ENCODE data around the gene SCAMP1.
"Not testable (repeated sequence)": the region's sequence is repeated elsewhere in the genome, so short reads cannot be mapped to it uniquely, and the experiment has no call there.

SCAMP1 gene

GRCh38 chr5:78360924-78361630 is 660 bp downstream of the SCAMP1 start:
- peak; percentile 36 for DNase-seq (ENCODE audit: low read depth)

GRCh38 chr5:78361631-78361993 is 1.2 kb downstream of the SCAMP1 start:
- no peak for DNase-seq (ENCODE audit: low read depth)

- DNase-seq (ENCODE audit: low read depth): no peak
Measured at GRCh38 chr5:78362220-78362619, 1.8 kb downstream of the SCAMP1 start.

- DNase-seq (ENCODE audit: low read depth): no peak
Measured at GRCh38 chr5:78364005-78364404, 3.6 kb downstream of the SCAMP1 start.

GRCh38 chr5:78367318-78367991 is 7.0 kb downstream of the SCAMP1 start:
- no peak for DNase-seq (ENCODE audit: low read depth)

- no peak for DNase-seq (ENCODE audit: low read depth)
Measured at GRCh38 chr5:78369680-78370079, 9.3 kb downstream of the SCAMP1 start.

- DNase-seq (ENCODE audit: low read depth): no peak
Measured at GRCh38 chr5:78373231-78373630, 12.8 kb downstream of the SCAMP1 start.

- DNase-seq (ENCODE audit: low read depth): no peak
Measured at GRCh38 chr5:78376315-78376714, 15.9 kb downstream of the SCAMP1 start.

GRCh38 chr5:78377056-78377717 is 16.8 kb downstream of the SCAMP1 start:
- DNase-seq (ENCODE audit: low read depth): no peak

- no peak for DNase-seq (ENCODE audit: low read depth)
Measured at GRCh38 chr5:78377718-78378105, 17.3 kb downstream of the SCAMP1 start.

- DNase-seq (ENCODE audit: low read depth): no peak
Measured at GRCh38 chr5:78387468-78388153, 27.2 kb downstream of the SCAMP1 start.

- DNase-seq (ENCODE audit: low read depth): not testable (repeated sequence)
Measured at GRCh38 chr5:78391357-78391756, 30.9 kb downstream of the SCAMP1 start.

- DNase-seq (ENCODE audit: low read depth): no peak
Measured at GRCh38 chr5:78397831-78398230, 37.4 kb downstream of the SCAMP1 start.

- DNase-seq (ENCODE audit: low read depth): no peak
Measured at GRCh38 chr5:78399116-78399515, 38.7 kb downstream of the SCAMP1 start.

- no peak for DNase-seq (ENCODE audit: low read depth)
Measured at GRCh38 chr5:78404682-78405293, 44.4 kb downstream of the SCAMP1 start.

- DNase-seq (ENCODE audit: low read depth): peak; percentile 44
Measured at GRCh38 chr5:78405829-78406750, 45.7 kb downstream of the SCAMP1 start.

GRCh38 chr5:78407458-78407857 is 47.0 kb downstream of the SCAMP1 start:
- DNase-seq (ENCODE audit: low read depth): no peak

GRCh38 chr5:78411586-78411985 is 51.2 kb downstream of the SCAMP1 start:
- DNase-seq (ENCODE audit: low read depth): no peak

GRCh38 chr5:78416677-78417425 is 56.4 kb downstream of the SCAMP1 start:
- DNase-seq (ENCODE audit: low read depth): no peak

GRCh38 chr5:78419396-78419795 is 59.0 kb downstream of the SCAMP1 start:
- DNase-seq (ENCODE audit: low read depth): no peak

All from HS-5 (cell line).